Measurements from ENCODE around the gene DNAH17. TPM values are rescaled to one million over a fixed set of nuclear protein-coding genes. Genes with fewer than 3 reads are reported as not detected.

Gene DNAH17
- total RNA-seq, 1 donor from 2014 or later = 0.25 TPM

DNA sequence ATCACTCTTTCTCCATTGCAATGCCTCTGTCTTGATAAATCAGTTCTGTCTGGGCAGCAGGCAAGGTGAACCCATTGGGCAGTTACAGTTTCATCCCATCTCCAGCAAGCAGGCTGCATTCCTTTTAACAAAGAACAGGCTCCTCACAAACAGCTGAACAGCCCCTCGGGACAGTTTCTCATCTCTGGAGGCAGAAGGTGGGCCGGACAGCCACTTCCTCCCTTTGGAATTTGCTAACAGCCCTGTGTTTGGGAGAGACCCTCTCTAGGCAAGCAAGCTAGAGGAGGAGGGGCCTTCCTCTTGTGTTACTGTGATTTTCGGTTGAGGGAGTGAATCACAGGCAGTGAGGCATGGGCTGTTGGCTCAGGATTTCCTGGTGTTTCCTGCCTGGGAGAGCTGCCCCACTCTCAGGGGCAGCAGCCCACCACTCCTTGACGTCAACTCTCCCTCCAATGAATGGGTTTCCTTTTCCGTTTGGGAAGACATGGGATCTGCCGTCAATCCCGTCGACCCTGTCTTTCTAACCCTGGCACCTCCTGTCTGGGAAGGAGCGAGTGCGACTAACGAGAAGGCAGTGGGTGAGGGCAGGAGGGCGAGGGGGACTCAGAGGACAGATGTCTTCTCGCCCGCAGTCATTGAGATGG, 202.4 kb downstream of the DNAH17 start:
- H3K4me3 ChIP-seq (ENCODE audit: low read depth, low read length) = no peak overlapping the region
- no peaks in the 10 kb centered on the region for H3K36me3 ChIP-seq (ENCODE audit: control insufficient read depth, insufficient read depth, low read length)
- TF ChIP-seq, protein P1, sequence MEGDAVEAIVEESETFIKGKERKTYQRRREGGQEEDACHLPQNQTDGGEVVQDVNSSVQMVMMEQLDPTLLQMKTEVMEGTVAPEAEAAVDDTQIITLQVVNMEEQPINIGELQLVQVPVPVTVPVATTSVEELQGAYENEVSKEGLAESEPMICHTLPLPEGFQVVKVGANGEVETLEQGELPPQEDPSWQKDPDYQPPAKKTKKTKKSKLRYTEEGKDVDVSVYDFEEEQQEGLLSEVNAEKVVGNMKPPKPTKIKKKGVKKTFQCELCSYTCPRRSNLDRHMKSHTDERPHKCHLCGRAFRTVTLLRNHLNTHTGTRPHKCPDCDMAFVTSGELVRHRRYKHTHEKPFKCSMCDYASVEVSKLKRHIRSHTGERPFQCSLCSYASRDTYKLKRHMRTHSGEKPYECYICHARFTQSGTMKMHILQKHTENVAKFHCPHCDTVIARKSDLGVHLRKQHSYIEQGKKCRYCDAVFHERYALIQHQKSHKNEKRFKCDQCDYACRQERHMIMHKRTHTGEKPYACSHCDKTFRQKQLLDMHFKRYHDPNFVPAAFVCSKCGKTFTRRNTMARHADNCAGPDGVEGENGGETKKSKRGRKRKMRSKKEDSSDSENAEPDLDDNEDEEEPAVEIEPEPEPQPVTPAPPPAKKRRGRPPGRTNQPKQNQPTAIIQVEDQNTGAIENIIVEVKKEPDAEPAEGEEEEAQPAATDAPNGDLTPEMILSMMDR (IDR thresholded peaks at IDR 0.05; ENCODE audit: insufficient read depth, low read length, poor library complexity, severe bottlenecking) = no peak
- no peaks in the 10 kb centered on the region for H3K27me3 ChIP-seq (ENCODE audit: control insufficient read depth, insufficient read depth, low read length)
- no peak for DNase-seq (ENCODE audit: low read depth)

DNA sequence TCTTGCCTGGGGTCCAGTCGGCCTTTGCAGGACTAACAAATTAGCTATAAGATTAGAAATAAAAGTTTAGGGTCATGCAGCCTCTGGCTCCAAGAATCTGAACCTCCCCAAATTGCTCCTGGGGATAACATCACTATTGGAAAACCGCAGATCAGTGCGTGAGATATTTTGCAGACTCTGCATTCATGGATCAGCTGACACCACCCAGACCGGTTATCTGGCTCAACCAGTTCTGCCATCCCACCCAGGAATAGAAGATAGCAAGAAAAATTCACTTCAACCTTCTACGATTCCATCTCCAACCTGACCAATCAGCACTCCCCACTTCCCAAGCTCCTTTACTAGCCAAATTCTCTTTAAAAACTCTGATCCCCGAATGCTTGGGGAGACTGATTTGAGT, 203.0 kb downstream of the DNAH17 start:
- TF ChIP-seq, protein P1 (IDR thresholded peaks at IDR 0.05; ENCODE audit: insufficient read depth, low read length, poor library complexity, severe bottlenecking) = no peak
- no peaks in the 10 kb centered on the region for H3K36me3 ChIP-seq (ENCODE audit: control insufficient read depth, insufficient read depth, low read length)
- H3K4me3 ChIP-seq (ENCODE audit: low read depth, low read length) = no peak overlapping the region
- no peak for DNase-seq (ENCODE audit: low read depth)
- no peaks in the 10 kb centered on the region for H3K27me3 ChIP-seq (ENCODE audit: control insufficient read depth, insufficient read depth, low read length)

Other genes starting within 250 kb of the DNAH17 start
- gene SOCS3, start 217.3 kb downstream of the DNAH17 start, total RNA-seq = 36.0 and 39.2 TPM in 2 replicates
- 32.8 and 34.5 TPM in 2 replicates for gene PGS1, start 198.7 kb downstream of the DNAH17 start, total RNA-seq
- 34.1 and 38.4 TPM in 2 replicates for gene CYTH1, start 204.9 kb upstream of the DNAH17 start, total RNA-seq